Neural progenitor cell (in vitro differentiated cells): ENCODE measurements around the gene UBN1. TPM values are rescaled to one million over a fixed set of nuclear protein-coding genes. Genes with fewer than 3 reads are reported as not detected.

Experiments used
- DNase-seq: peaks from one replicate; pipeline ENCODE4 v3.0.0-alpha.2; 2016; ENCODE audit warnings: low spot score
- H2AFZ ChIP-seq: fragments of 200-600 bp; sonication (generic); replicated peaks from 2 replicates; pipeline ENCODE4 v1.6.1; 2016; ENCODE audit warnings: antibody characterized with exemption
- H3F3A ChIP-seq: fragments of 200-600 bp; sonication (generic); 2 replicates; pipeline ENCODE4 v1.6.1; 2016; ENCODE audit warnings: antibody characterized with exemption, low read depth
- H3K27ac ChIP-seq: fragments of 200-600 bp; sonication (generic); 2 replicates; pipeline ENCODE4 v1.5.1; 2016; ENCODE audit warnings: mild to moderate bottlenecking
- H3K27me3 ChIP-seq: fragments of 200-600 bp; sonication (generic); 2 replicates; pipeline ENCODE4 v1.6.1; 2016; ENCODE audit warnings: mild to moderate bottlenecking, moderate library complexity
- H3K36me3 ChIP-seq: fragments of 200-600 bp; sonication (generic); 2 replicates; pipeline ENCODE4 v1.5.1; 2016
- H3K4me1 ChIP-seq: fragments of 200-600 bp; sonication (generic); 2 replicates; pipeline ENCODE4 v1.6.1; 2016; ENCODE audit warnings: mixed run types
- H3K4me2 ChIP-seq: fragments of 200-600 bp; sonication (generic); 2 replicates; pipeline ENCODE4 v1.6.1; 2016
- H3K4me3 ChIP-seq: fragments of 200-600 bp; sonication (generic); 2 replicates; pipeline ENCODE4 v1.5.1; 2016
- H3K79me2 ChIP-seq: fragments of 200-600 bp; sonication (generic); 2 replicates; pipeline ENCODE4 v1.6.1; 2016; ENCODE audit warnings: low read depth
- H3K9ac ChIP-seq: fragments of 200-600 bp; sonication (generic); 2 replicates; pipeline ENCODE4 v1.6.1; 2016
- H3K9me3 ChIP-seq: fragments of 200-600 bp; sonication (generic); 2 replicates; pipeline ENCODE4 v1.5.1; 2016; ENCODE audit warnings: low read depth
- H4K20me1 ChIP-seq: fragments of 200-600 bp; sonication (generic); 2 replicates; pipeline ENCODE4 v1.6.1; 2016; ENCODE audit warnings: low read depth
- H3K27ac Mint-ChIP-seq: 3 replicates; pipeline ENCODE4 v1.8.0; 2021; ENCODE audit warnings: mixed read lengths
- H3K27me3 Mint-ChIP-seq: 2 replicates; pipeline ENCODE4 v1.8.0; 2022; ENCODE audit warnings: low read depth, mild to moderate bottlenecking, inconsistent platforms, moderate library complexity, mixed read lengths; ENCODE audit not compliant: insufficient read depth
- H3K36me3 Mint-ChIP-seq: 3 replicates; pipeline ENCODE4 v1.8.0; 2021; ENCODE audit warnings: mixed read lengths
- H3K4me1 Mint-ChIP-seq: 3 replicates; pipeline ENCODE4 v1.8.0; 2021; ENCODE audit warnings: mixed read lengths
- H3K4me3 Mint-ChIP-seq: 3 replicates; pipeline ENCODE4 v1.8.0; 2021; ENCODE audit warnings: mild to moderate bottlenecking, moderate library complexity, mixed read lengths
- H3K9me3 Mint-ChIP-seq: 3 replicates; pipeline ENCODE4 v1.8.0; 2020; ENCODE audit warnings: mixed read lengths
- CTCF ChIP-seq: fragments of 200-600 bp; sonication (generic); IDR thresholded peaks from 2 replicates; pipeline ENCODE4 v1.5.1; 2017; ENCODE audit warnings: antibody characterized with exemption, mild to moderate bottlenecking
- EZH2 ChIP-seq: fragments of 200-600 bp; sonication (generic); IDR thresholded peaks from 2 replicates; pipeline ENCODE4 v1.6.1; 2017; ENCODE audit warnings: antibody characterized with exemption, mild to moderate bottlenecking, moderate library complexity
- EZH2phosphoT487 ChIP-seq: fragments of 200-600 bp; sonication (generic); IDR thresholded peaks from 2 replicates; pipeline ENCODE4 v1.6.1; 2017; ENCODE audit warnings: antibody characterized with exemption
- total RNA-seq: library from RNA; depleted of rRNA; stranded (reverse); fragments of >200 nt; gene quantifications from 2 replicates; pipeline ENCODE4 v1.2.3, GENCODE V29; 2015; ENCODE audit warnings: low replicate concordance

Gene UBN1
- total RNA-seq, 1 donor from 2014 or later: 28.4 TPM

GRCh38 chr16:4897328-4897727 is 50.0 kb downstream of the UBN1 start:
- H2AFZ ChIP-seq: no peak overlapping the region
- no peaks in the 10 kb centered on the region for H3F3A ChIP-seq
- no peak for TF ChIP-seq EZH2phosphoT487
- TF ChIP-seq EZH2: no peak
- TF ChIP-seq CTCF: no peak
- H3K4me3 Mint-ChIP-seq: no peak overlapping the region
- H3K4me1 ChIP-seq: no peaks in the 10 kb centered on the region
- H3K79me2 ChIP-seq: no peaks in the 10 kb centered on the region
- no peak overlapping the region for H3K4me3 ChIP-seq
- DNase-seq: no peak
- H3K36me3 ChIP-seq: no peaks in the 10 kb centered on the region
- H3K4me2 ChIP-seq: no peak overlapping the region
- H3K36me3 Mint-ChIP-seq: no peaks in the 10 kb centered on the region
- no peak overlapping the region for H3K9ac ChIP-seq
- peaks cover 3% of the 10 kb centered on the region for H3K27me3 Mint-ChIP-seq
- H4K20me1 ChIP-seq: no peaks in the 10 kb centered on the region
- H3K27ac Mint-ChIP-seq: no peak overlapping the region
- H3K27me3 ChIP-seq: no peaks in the 10 kb centered on the region
- peaks cover 2% of the 10 kb centered on the region for H3K9me3 Mint-ChIP-seq
- no peak overlapping the region for H3K27ac ChIP-seq
- H3K9me3 ChIP-seq: no peaks in the 10 kb centered on the region
- H3K4me1 Mint-ChIP-seq: peaks cover 4% of the 10 kb centered on the region

- no peak overlapping the region for H3K4me2 ChIP-seq
- no peaks in the 10 kb centered on the region for H3K27me3 ChIP-seq
- no peak overlapping the region for H3K27ac ChIP-seq
- H3K9ac ChIP-seq: no peak overlapping the region
- TF ChIP-seq CTCF: no peak
- no peak for TF ChIP-seq EZH2
- TF ChIP-seq EZH2phosphoT487: no peak
- no peak for DNase-seq
- H3K36me3 Mint-ChIP-seq: no peaks in the 10 kb centered on the region
- H3F3A ChIP-seq: no peaks in the 10 kb centered on the region
- no peak overlapping the region for H3K4me3 ChIP-seq
- H3K9me3 Mint-ChIP-seq: peaks cover 2% of the 10 kb centered on the region
- no peaks in the 10 kb centered on the region for H3K9me3 ChIP-seq
- no peak overlapping the region for H2AFZ ChIP-seq
- no peak overlapping the region for H3K27ac Mint-ChIP-seq
- H3K36me3 ChIP-seq: no peaks in the 10 kb centered on the region
- H3K4me1 Mint-ChIP-seq: peaks cover under 1% of the 10 kb centered on the region
- H4K20me1 ChIP-seq: no peaks in the 10 kb centered on the region
- no peak overlapping the region for H3K4me3 Mint-ChIP-seq
- no peaks in the 10 kb centered on the region for H3K4me1 ChIP-seq
- H3K79me2 ChIP-seq: no peaks in the 10 kb centered on the region
- peaks cover 3% of the 10 kb centered on the region for H3K27me3 Mint-ChIP-seq
Measured at GRCh38 chr16:4898811-4899473, 51.7 kb downstream of the UBN1 start.

- Histone ChIP-seq H4K20me1 (no peaks in the 10 kb centered on the region), H3K4me1 (no peaks in the 10 kb centered on the region), H3K27me3 (no peaks in the 10 kb centered on the region), H3K27ac (no peak overlapping the region), H3K4me2 (no peak overlapping the region), H3K4me3 (no peak overlapping the region), H3K9ac (no peak overlapping the region), H3K79me2 (no peaks in the 10 kb centered on the region), H2AFZ (no peak overlapping the region), H3K9me3 (no peaks in the 10 kb centered on the region), H3F3A (no peaks in the 10 kb centered on the region), H3K36me3 (no peaks in the 10 kb centered on the region)
- Mint-ChIP-seq H3K36me3 (no peaks in the 10 kb centered on the region), H3K4me1 (no peaks in the 10 kb centered on the region), H3K27me3 (peaks cover 3% of the 10 kb centered on the region), H3K4me3 (no peak overlapping the region), H3K27ac (no peak overlapping the region), H3K9me3 (peaks cover 2% of the 10 kb centered on the region)
- no peak for TF ChIP-seq EZH2phosphoT487
- no peak for TF ChIP-seq CTCF
- no peak for TF ChIP-seq EZH2
- no peak for DNase-seq
Measured at GRCh38 chr16:4899474-4899846, 52.2 kb downstream of the UBN1 start.
